OCI-LY3 (cell line): Measurements from ENCODE around the gene FGD6.
"Not testable (repeated sequence)": the region's sequence is repeated elsewhere in the genome, so short reads cannot be mapped to it uniquely, and the experiment has no call there.

ENCODE experiments used
- EZH2phosphoT487 ChIP-seq: fragments of 200-600 bp; shearing (Covaris generic); IDR thresholded peaks from 2 replicates; pipeline ENCODE4 v1.6.1; 2018; ENCODE audit warnings: antibody characterized with exemption, mixed run types, low read depth
- TF ChIP-seq, protein P1 (sequence below): fragments of 200-600, 300-600 bp; sonication (generic); IDR thresholded peaks from 2 replicates; pipeline ENCODE4 v1.5.1; 2014; ENCODE audit warnings: antibody characterized with exemption, low read length, low read depth

DNA sequence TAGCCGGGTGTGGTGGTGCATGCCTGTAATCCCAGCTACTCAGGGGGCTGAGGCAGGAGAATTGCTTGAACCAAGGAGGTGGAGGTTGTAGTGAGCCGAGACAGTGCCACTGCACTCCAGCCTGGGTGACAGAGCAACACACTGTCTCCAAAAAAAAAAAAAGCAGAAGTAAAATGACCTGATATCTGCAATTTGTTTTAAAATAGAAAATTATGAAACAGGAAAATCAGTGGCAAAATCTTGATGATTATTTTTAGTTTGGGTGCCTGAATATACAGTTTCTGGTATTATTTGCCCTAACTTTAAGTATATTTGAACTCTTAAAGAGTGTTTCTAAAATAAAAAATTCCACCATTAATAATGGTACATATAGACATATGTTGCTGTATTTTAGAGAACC is 121.4 kb downstream of the FGD6 start:
- TF ChIP-seq, protein P1, sequence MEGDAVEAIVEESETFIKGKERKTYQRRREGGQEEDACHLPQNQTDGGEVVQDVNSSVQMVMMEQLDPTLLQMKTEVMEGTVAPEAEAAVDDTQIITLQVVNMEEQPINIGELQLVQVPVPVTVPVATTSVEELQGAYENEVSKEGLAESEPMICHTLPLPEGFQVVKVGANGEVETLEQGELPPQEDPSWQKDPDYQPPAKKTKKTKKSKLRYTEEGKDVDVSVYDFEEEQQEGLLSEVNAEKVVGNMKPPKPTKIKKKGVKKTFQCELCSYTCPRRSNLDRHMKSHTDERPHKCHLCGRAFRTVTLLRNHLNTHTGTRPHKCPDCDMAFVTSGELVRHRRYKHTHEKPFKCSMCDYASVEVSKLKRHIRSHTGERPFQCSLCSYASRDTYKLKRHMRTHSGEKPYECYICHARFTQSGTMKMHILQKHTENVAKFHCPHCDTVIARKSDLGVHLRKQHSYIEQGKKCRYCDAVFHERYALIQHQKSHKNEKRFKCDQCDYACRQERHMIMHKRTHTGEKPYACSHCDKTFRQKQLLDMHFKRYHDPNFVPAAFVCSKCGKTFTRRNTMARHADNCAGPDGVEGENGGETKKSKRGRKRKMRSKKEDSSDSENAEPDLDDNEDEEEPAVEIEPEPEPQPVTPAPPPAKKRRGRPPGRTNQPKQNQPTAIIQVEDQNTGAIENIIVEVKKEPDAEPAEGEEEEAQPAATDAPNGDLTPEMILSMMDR, result not testable (repeated sequence)
- TF ChIP-seq EZH2phosphoT487, result not testable (repeated sequence)
